Esophagus muscularis mucosa (tissue), 4 donors: ENCODE data around the gene MUC4. TPM values are rescaled to one million over a fixed set of nuclear protein-coding genes. Genes with fewer than 3 reads are reported as not detected.

Experiments used
- DNase-seq: peaks from one replicate; pipeline ENCODE4 v3.0.0-alpha.2; 2017; ENCODE audit errors: extremely low spot score
- H3K27ac ChIP-seq, 4 donors: fragments of 200-600 bp; sonication (generic); replicated peaks in 1 of 4; 1 replicate in 3 of 4; 2 replicates in 1 of 4; pipeline ENCODE4 v1.5.1; 2016 to 2019; ENCODE audit warnings: mild to moderate bottlenecking in 1 of 4
- H3K27me3 ChIP-seq, 4 donors: fragments of 200-600 bp; sonication (generic); one replicate each; pipeline versions ENCODE4 v1.5.1 to v1.6.0; 2016 to 2019
- H3K36me3 ChIP-seq, 4 donors: fragments of 200-600 bp; sonication (generic); one replicate each; pipeline ENCODE4 v1.5.1; 2016 to 2019
- H3K4me1 ChIP-seq, 4 donors: fragments of 200-600 bp; sonication (generic); one replicate each; pipeline ENCODE4 v1.5.1; 2016 to 2019
- H3K4me3 ChIP-seq, 4 donors: fragments of 200-600 bp; sonication (generic); 1 replicate in 2 of 4; 2 replicates in 2 of 4; pipeline ENCODE4 v1.5.1; 2016 to 2019; ENCODE audit warnings: mild to moderate bottlenecking in 4 of 4, moderate library complexity in 1 of 4
- H3K9me3 ChIP-seq, 4 donors: fragments of 200-600 bp; sonication (generic); 1 replicate in 3 of 4; 2 replicates in 1 of 4; pipeline ENCODE4 v1.5.1; 2016 to 2019
- CTCF ChIP-seq, 3 experiments: fragments of 200-600 bp in 2 of 3; fragments of 450-650 bp in 1 of 3; sonication (generic) in 2 of 3; IDR thresholded peaks; one replicate each; pipeline ENCODE4 v1.5.1; 2017 to 2019; ENCODE audit warnings: antibody characterized with exemption in 3 of 3, mild to moderate bottlenecking in 2 of 3, moderate library complexity in 1 of 3
- EP300 ChIP-seq: sonication (generic); formaldehyde crosslinking; IDR thresholded peaks from one replicate; pipeline ENCODE4 v1.6.1; 2017; ENCODE audit warnings: antibody characterized with exemption
- POLR2A ChIP-seq: fragments of 450-650 bp; IDR thresholded peaks from one replicate; pipeline ENCODE4 v1.6.1; 2017; ENCODE audit warnings: antibody characterized with exemption, moderate library complexity, mild to moderate bottlenecking, low read depth
- POLR2AphosphoS5 ChIP-seq, 2 donors: sonication (generic); formaldehyde crosslinking; IDR thresholded peaks; one replicate each; pipeline ENCODE4 v1.6.1; 2017; ENCODE audit warnings: antibody characterized with exemption in 2 of 2
- WGBS: methylation state at CpG from one replicate; pipeline ENCODE4 v1.1.5; 2018; 5-methylcytosine and 5-hydroxymethylcytosine counted together
- intact Hi-C: fragments of 100-400 bp; cut with DNase I; formaldehyde crosslinking; loops from one replicate; pipeline ENCODE4 v1.15.1; 2023
- total RNA-seq, 4 donors: library from RNA; depleted of rRNA; stranded (reverse); fragments of >200 nt; gene quantifications; one replicate each; pipeline versions ENCODE4 v1.1.0 to v1.2.1, GENCODE V29; 2016

Gene MUC4
- total RNA-seq, 4 donors from 2014 or later = 0.19 to 0.63 (median 0.42) TPM; not detected in 1

- TF ChIP-seq POLR2A (no peak), EP300 (no peak), POLR2AphosphoS5 (IDR thresholded peaks at IDR 0.05) (no peak), CTCF (IDR thresholded peaks at IDR 0.05) (no peak)
- no peak for DNase-seq
- peaks cover 0 to 9% (median 0%) of the 10 kb centered on the region in 4 donors for H3K27me3 ChIP-seq
- H3K9me3 ChIP-seq = no peaks in the 10 kb centered on the region
- intact Hi-C loops = no loop called here
- no peak overlapping the region for H3K27ac ChIP-seq
- H3K4me3 ChIP-seq = no peak overlapping the region
- no peaks in the 10 kb centered on the region for H3K4me1 ChIP-seq
- 90% methylated on average over 7 of the region's 7 CpGs for WGBS
- no peaks in the 10 kb centered on the region for H3K36me3 ChIP-seq
Observed at GRCh38 chr3:195844671-195845218, 33.0 kb upstream of the MUC4 start.

- TF ChIP-seq EP300 (no peak), CTCF (IDR thresholded peaks at IDR 0.05) (no peak)
- Histone ChIP-seq H3K4me3 (no peak overlapping the region), H3K27ac (no peak overlapping the region), H3K36me3 (no peaks in the 10 kb centered on the region), H3K9me3 (no peaks in the 10 kb centered on the region), H3K27me3 (peaks cover 0 to 17% (median 0%) of the 10 kb centered on the region in 4 donors), H3K4me1 (no peaks in the 10 kb centered on the region)
- intact Hi-C loops = no loop called here
- WGBS = 64% methylated on average over 19 of the region's 19 CpGs
- DNase-seq = no peak
Observed at GRCh38 chr3:195839260-195840010, 27.7 kb upstream of the MUC4 start.

- Histone ChIP-seq H3K9me3 (no peaks in the 10 kb centered on the region), H3K4me1 (no peaks in the 10 kb centered on the region), H3K27me3 (peaks cover 0 to 14% (median 0%) of the 10 kb centered on the region in 4 donors), H3K4me3 (no peak overlapping the region), H3K36me3 (no peaks in the 10 kb centered on the region), H3K27ac (no peak overlapping the region)
- 84% methylated on average over 5 of the region's 5 CpGs for WGBS
- intact Hi-C loops = no loop called here
- DNase-seq = no peak
- TF ChIP-seq POLR2AphosphoS5 (IDR thresholded peaks at IDR 0.05) (no peak), EP300 (no peak)
Observed at GRCh38 chr3:195838714-195839113, 27.0 kb upstream of the MUC4 start.

DNA sequence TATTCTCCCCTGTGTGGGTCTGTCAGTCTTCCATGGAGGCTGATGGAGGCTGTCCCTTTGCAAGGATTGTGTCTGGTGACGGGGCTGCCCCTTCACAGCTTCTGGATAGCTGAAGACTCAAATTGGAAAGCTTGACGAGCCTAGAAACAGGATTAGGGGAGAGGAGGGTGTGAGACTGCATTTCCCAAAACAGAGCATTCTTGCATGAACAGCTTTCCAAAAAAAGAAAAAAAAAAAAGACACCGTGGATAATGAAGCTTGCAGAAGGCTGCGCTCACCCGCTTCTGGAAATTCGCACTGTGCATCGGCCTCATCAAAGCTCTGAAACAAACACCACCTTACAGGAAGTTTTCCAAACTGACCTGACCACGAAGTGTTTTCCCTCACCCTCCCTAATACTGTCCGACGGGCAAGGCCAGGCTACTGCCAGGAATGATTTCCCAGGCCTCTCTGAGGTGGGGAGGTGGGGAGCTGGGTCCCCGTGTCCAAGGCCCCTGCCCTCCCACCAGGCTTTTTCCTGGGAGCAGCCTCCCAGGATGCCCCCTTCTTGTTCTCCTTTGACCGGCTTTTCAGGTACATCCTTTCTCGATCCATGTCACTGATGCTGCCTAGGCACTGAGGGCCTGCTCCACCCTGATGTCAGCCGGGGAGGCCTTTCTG, 24.9 kb upstream of the MUC4 start:
- H3K9me3 ChIP-seq = no peaks in the 10 kb centered on the region
- 81% methylated on average over 13 of the region's 14 CpGs for WGBS
- intact Hi-C loops = no loop called here
- H3K4me3 ChIP-seq = no peak overlapping the region
- no peak for TF ChIP-seq CTCF (IDR thresholded peaks at IDR 0.05)
- no peak for TF ChIP-seq POLR2A
- TF ChIP-seq EP300 = no peak
- TF ChIP-seq POLR2AphosphoS5 (IDR thresholded peaks at IDR 0.05) = no peak
- DNase-seq = no peak
- H3K27me3 ChIP-seq = peaks cover 0 to 9% (median 0%) of the 10 kb centered on the region in 4 donors
- no peak overlapping the region for H3K27ac ChIP-seq
- no peaks in the 10 kb centered on the region for H3K36me3 ChIP-seq
- H3K4me1 ChIP-seq = no peaks in the 10 kb centered on the region

- no peaks in the 10 kb centered on the region for H3K36me3 ChIP-seq
- 95% methylated on average over 10 of the region's 14 CpGs for WGBS
- no peak overlapping the region for H3K4me3 ChIP-seq
- peaks cover 0 to 9% (median 0%) of the 10 kb centered on the region in 4 donors for H3K27me3 ChIP-seq
- no peaks in the 10 kb centered on the region for H3K9me3 ChIP-seq
- no peaks in the 10 kb centered on the region for H3K4me1 ChIP-seq
- TF ChIP-seq CTCF (IDR thresholded peaks at IDR 0.05) (no peak), POLR2A (no peak), EP300 (no peak), POLR2AphosphoS5 (IDR thresholded peaks at IDR 0.05) (no peak)
- DNase-seq = no peak
- H3K27ac ChIP-seq = no peak overlapping the region
- intact Hi-C loops = no loop called here
Observed at GRCh38 chr3:195835791-195836190, 24.1 kb upstream of the MUC4 start.
